Cardiac fibroblast (primary cell): Measurements from ENCODE around the gene UGT1A5.

ENCODE experiments used
- DNase-seq, 2 donors: peaks; one replicate each; pipeline versions ENCODE4 v3.0.0 to v3.0.0-alpha.2; 2010; ENCODE audit warnings: low read depth in 2 of 2
- H3K4me3 ChIP-seq, 2 donors: replicated peaks in 1 of 2; 1 replicate in 1 of 2; 2 replicates in 1 of 2; pipeline ENCODE4 v1.5.1; 2011; ENCODE audit warnings: low read depth in 2 of 2, low read length in 2 of 2, mild to moderate bottlenecking in 2 of 2, moderate library complexity in 1 of 2
- TF ChIP-seq, protein P1 (sequence below): IDR thresholded peaks from one replicate; pipeline ENCODE4 v1.5.1; 2011; ENCODE audit warnings: low read depth, mild to moderate bottlenecking, low read length, inconsistent platforms

UGT1A5 gene

DNA sequence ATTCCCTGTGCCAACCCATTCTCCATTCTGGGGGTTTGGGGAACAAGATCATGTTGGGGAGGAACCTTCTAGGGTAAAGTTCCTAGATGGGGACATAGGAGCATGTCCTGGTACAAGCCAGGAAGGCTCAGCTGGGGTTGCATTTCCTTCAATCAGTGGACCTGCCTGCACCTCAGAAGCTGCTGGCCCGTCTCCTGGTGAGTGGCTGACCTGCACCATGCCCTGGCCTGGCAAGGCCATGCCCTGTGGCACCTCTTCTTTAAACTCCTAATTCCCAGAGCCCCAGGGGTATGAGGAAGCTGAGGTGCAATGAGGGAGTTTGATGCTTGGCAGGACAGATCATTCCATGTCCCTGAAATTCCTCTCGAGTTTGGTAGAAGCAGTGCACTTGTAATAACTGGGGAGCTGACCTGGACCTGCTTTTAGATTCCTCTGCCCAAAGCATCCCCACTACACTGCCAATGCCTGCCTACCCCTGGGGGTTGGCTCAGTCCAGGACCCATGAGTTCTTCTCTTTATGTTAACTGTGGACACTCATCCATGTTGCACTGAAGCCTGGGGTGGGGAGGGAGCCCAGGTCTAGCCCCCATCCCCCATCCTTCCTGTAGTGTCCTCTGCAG, 90.7 kb downstream of the UGT1A5 start:
- no peak for DNase-seq
- no peak overlapping the region for H3K4me3 ChIP-seq
- TF ChIP-seq, protein P1, sequence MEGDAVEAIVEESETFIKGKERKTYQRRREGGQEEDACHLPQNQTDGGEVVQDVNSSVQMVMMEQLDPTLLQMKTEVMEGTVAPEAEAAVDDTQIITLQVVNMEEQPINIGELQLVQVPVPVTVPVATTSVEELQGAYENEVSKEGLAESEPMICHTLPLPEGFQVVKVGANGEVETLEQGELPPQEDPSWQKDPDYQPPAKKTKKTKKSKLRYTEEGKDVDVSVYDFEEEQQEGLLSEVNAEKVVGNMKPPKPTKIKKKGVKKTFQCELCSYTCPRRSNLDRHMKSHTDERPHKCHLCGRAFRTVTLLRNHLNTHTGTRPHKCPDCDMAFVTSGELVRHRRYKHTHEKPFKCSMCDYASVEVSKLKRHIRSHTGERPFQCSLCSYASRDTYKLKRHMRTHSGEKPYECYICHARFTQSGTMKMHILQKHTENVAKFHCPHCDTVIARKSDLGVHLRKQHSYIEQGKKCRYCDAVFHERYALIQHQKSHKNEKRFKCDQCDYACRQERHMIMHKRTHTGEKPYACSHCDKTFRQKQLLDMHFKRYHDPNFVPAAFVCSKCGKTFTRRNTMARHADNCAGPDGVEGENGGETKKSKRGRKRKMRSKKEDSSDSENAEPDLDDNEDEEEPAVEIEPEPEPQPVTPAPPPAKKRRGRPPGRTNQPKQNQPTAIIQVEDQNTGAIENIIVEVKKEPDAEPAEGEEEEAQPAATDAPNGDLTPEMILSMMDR: no peak

- TF ChIP-seq, protein P1: no peak
- H3K4me3 ChIP-seq: no peak overlapping the region
- DNase-seq: no peak
Measured at GRCh38 chr2:233803994-233804393, 91.3 kb downstream of the UGT1A5 start.

DNA sequence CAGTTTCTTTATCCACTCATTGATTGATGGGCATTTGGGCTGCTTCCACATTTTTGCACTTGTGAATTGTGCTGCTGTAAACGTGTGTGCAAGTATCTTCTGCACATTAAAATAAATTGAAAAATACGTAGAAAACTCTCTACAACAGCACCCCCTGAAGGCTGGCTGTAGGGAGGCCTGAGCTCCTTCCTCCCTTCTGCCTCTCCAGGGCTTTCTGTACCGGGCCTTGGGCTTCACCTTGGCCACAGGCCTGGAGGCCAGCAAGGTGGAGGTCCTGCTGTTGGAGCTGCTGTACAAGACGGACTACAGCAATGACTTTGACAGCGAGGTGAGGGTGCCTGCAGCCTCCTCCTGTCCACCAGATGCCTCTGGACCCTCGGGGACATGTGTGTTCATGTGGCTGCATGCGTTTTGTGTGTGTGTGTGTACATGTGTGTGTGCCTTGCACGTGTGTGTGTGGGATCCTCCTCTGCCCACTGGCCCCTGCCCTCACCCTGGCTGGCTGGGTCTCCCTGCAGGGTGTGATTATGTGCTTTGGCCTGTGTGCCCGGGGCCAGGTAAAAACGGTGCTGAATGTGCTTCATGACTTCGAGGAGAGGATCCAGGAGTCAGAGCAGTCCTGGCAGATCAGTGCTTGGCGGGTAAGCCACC, 94.6 kb downstream of the UGT1A5 start:
- TF ChIP-seq, protein P1: no peak
- H3K4me3 ChIP-seq: no peak overlapping the region
- no peak for DNase-seq

- H3K4me3 ChIP-seq: no peak overlapping the region
- DNase-seq: no peak
- TF ChIP-seq, protein P1: no peak
Measured at GRCh38 chr2:233807966-233808935, 95.5 kb downstream of the UGT1A5 start.

DNA sequence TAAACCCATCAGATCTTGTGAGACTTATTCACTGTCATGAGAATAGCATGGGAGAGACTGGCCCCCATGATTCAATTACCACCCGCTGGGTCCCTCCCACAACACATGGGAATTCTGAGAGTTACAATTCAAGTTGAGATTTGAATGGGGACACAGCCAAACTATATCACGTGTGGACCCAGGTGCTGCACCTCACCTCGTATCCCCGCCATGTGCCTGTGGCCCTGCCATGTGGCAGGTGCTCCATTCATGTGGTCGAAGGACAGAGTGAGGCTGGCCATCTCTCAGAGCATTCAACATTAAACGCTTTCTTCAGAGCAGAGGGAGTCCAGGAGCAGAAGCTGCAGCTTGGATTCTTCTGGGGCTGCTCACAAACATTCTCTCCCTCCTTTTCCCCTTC, 97.7 kb downstream of the UGT1A5 start:
- TF ChIP-seq, protein P1: no peak
- no peak for DNase-seq
- H3K4me3 ChIP-seq: no peak overlapping the region

DNA sequence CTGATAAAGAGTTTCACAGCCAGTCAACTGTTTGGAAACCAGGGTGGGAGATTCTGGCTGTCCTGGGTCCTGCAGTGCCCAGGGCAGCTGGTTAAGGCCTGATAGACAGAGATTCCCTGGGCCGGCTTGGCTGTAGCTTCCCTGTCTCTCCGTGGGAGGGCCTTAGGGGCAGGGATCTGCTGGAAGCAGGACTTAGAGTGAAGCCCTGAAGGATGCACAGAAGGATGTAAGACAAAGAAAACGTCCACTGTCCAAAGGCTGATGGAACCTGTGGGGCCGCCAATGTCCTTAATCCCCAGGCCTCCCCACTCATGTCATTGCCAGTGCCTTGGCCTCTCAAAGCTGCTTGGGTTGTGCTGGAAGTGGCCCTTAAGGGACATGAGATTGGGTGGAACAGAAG, 98.4 kb downstream of the UGT1A5 start:
- H3K4me3 ChIP-seq: no peak overlapping the region
- DNase-seq: no peak
- TF ChIP-seq, protein P1: no peak
